ENCODE measurements around the gene PPM1J.
"Not testable (repeated sequence)": the region's sequence is repeated elsewhere in the genome, so short reads cannot be mapped to it uniquely, and the experiment has no call there.

PPM1J gene

DNA sequence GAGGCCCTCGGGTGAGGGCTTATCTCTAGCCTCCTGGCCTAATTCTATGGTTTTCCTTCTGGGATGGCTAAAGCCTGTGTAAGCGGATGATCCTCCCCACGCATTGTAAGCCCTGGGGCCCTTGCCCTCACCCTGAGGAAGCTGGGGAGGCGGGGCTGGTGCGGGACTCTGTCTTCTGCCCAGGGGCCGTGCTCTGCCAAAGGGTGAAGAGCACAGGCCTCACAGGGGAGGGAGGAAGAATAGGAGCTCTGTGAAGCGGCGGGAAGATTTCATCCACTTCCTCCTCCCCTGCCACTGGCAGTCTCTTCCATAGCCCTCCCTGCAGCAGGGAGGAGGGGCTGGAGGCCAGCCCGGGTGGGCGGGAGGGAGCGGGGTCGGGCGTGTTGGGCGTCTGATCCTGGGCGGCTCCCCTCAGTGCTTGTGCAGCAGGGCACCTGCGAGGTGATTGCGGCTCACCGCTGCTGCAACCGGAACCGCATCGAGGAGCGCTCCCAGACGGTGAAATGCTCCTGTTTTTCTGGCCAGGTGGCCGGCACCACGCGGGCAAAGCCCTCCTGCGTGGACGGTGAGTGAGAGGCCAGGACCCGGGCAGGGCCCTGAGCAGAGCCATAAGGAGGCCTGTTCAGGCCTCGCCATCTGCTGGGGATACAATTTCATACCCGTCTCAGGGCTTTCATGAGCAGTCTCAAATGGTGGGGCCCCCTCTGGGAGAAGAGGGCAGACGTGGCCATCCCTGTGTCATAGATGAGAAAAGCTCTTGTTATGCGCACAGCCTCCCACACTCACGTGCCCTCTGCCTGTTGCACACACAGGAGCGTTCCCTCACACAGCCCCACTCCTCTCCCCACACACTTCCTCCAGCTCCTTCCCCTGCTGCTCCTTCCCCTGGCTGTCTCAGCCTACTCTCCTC lies 7.7 kb upstream of the PPM1J start:
- ATAC-seq: no peak
- TF ChIP-seq ZFP30 (CRISPR knock-in tag; IDR thresholded peaks at IDR 0.05): no peak
- no peak for TF ChIP-seq ZC3H10 (CRISPR knock-in tag; IDR thresholded peaks at IDR 0.05)
- TF ChIP-seq ESRRG (CRISPR knock-in tag; IDR thresholded peaks at IDR 0.05): no peak
- TF ChIP-seq, protein P1, sequence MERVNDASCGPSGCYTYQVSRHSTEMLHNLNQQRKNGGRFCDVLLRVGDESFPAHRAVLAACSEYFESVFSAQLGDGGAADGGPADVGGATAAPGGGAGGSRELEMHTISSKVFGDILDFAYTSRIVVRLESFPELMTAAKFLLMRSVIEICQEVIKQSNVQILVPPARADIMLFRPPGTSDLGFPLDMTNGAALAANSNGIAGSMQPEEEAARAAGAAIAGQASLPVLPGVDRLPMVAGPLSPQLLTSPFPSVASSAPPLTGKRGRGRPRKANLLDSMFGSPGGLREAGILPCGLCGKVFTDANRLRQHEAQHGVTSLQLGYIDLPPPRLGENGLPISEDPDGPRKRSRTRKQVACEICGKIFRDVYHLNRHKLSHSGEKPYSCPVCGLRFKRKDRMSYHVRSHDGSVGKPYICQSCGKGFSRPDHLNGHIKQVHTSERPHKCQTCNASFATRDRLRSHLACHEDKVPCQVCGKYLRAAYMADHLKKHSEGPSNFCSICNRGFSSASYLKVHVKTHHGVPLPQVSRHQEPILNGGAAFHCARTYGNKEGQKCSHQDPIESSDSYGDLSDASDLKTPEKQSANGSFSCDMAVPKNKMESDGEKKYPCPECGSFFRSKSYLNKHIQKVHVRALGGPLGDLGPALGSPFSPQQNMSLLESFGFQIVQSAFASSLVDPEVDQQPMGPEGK (CRISPR knock-in tag; IDR thresholded peaks at IDR 0.05; ENCODE audit: borderline replicate concordance): no peak
- TF ChIP-seq SNAI2 (CRISPR knock-in tag; IDR thresholded peaks at IDR 0.05): no peak
- no peak for TF ChIP-seq TOX (CRISPR knock-in tag; IDR thresholded peaks at IDR 0.05; ENCODE audit: borderline replicate concordance)
- TF ChIP-seq, protein P2, sequence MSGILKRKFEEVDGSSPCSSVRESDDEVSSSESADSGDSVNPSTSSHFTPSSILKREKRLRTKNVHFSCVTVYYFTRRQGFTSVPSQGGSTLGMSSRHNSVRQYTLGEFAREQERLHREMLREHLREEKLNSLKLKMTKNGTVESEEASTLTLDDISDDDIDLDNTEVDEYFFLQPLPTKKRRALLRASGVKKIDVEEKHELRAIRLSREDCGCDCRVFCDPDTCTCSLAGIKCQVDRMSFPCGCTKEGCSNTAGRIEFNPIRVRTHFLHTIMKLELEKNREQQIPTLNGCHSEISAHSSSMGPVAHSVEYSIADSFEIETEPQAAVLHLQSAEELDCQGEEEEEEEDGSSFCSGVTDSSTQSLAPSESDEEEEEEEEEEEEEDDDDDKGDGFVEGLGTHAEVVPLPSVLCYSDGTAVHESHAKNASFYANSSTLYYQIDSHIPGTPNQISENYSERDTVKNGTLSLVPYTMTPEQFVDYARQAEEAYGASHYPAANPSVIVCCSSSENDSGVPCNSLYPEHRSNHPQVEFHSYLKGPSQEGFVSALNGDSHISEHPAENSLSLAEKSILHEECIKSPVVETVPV (CRISPR knock-in tag; IDR thresholded peaks at IDR 0.05): no peak
- TF ChIP-seq ZNF8 (CRISPR knock-in tag; IDR thresholded peaks at IDR 0.05): no peak
- no peak for TF ChIP-seq ZNF565 (CRISPR knock-in tag; conservative IDR thresholded peaks at IDR 0.05; ENCODE audit: low read depth)
- TF ChIP-seq ZFP3 (CRISPR knock-in tag; IDR thresholded peaks at IDR 0.05): no peak
- TF ChIP-seq, protein P3, sequence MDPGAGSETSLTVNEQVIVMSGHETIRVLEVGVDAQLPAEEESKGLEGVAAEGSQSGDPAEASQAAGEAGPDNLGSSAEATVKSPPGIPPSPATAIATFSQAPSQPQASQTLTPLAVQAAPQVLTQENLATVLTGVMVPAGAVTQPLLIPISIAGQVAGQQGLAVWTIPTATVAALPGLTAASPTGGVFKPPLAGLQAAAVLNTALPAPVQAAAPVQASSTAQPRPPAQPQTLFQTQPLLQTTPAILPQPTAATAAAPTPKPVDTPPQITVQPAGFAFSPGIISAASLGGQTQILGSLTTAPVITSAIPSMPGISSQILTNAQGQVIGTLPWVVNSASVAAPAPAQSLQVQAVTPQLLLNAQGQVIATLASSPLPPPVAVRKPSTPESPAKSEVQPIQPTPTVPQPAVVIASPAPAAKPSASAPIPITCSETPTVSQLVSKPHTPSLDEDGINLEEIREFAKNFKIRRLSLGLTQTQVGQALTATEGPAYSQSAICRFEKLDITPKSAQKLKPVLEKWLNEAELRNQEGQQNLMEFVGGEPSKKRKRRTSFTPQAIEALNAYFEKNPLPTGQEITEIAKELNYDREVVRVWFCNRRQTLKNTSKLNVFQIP (CRISPR knock-in tag; IDR thresholded peaks at IDR 0.05; ENCODE audit: borderline replicate concordance, low read depth): no peak
- TF ChIP-seq ARNTL (CRISPR knock-in tag; IDR thresholded peaks at IDR 0.05; ENCODE audit: borderline replicate concordance, low read depth): no peak
- TF ChIP-seq BACH2 (CRISPR knock-in tag; IDR thresholded peaks at IDR 0.05; ENCODE audit: borderline replicate concordance): no peak
- TF ChIP-seq TCF4 (CRISPR knock-in tag; IDR thresholded peaks at IDR 0.05; ENCODE audit: borderline replicate concordance): no peak
- no peak for TF ChIP-seq ISL1 (CRISPR knock-in tag; IDR thresholded peaks at IDR 0.05)
- TF ChIP-seq, protein P4, sequence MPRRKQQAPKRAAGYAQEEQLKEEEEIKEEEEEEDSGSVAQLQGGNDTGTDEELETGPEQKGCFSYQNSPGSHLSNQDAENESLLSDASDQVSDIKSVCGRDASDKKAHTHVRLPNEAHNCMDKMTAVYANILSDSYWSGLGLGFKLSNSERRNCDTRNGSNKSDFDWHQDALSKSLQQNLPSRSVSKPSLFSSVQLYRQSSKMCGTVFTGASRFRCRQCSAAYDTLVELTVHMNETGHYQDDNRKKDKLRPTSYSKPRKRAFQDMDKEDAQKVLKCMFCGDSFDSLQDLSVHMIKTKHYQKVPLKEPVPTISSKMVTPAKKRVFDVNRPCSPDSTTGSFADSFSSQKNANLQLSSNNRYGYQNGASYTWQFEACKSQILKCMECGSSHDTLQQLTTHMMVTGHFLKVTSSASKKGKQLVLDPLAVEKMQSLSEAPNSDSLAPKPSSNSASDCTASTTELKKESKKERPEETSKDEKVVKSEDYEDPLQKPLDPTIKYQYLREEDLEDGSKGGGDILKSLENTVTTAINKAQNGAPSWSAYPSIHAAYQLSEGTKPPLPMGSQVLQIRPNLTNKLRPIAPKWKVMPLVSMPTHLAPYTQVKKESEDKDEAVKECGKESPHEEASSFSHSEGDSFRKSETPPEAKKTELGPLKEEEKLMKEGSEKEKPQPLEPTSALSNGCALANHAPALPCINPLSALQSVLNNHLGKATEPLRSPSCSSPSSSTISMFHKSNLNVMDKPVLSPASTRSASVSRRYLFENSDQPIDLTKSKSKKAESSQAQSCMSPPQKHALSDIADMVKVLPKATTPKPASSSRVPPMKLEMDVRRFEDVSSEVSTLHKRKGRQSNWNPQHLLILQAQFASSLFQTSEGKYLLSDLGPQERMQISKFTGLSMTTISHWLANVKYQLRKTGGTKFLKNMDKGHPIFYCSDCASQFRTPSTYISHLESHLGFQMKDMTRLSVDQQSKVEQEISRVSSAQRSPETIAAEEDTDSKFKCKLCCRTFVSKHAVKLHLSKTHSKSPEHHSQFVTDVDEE (CRISPR knock-in tag; IDR thresholded peaks at IDR 0.05): no peak
- TF ChIP-seq RARB (CRISPR knock-in tag; IDR thresholded peaks at IDR 0.05): no peak
- TF ChIP-seq OSR1 (CRISPR knock-in tag; IDR thresholded peaks at IDR 0.05): no peak

DNA sequence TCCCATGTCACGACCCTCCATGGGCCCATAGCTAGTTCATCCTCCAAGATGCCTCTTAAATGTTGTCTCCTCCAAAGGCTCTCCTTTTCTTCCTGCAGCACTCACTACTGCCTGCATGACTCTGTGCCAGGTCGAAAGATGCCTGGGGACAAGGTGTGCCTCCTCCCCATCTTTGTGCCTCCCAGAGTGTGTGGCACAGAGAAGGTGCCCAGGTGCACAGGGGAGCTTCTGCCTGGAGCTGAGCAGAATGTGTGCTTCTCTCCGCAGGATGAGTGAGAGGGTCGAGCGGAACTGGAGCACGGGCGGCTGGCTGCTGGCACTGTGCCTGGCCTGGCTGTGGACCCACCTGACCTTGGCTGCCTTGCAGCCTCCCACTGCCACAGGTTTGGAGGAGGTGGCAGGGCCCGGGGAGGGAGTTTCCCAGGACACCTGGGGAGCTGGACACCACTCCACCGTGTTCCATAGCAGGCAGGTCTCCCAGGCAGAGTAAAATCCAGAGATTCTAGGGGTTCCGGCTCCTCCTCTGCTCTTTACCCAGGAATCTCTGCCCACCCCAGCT lies 6.9 kb upstream of the PPM1J start:
- ATAC-seq: no peak
- TF ChIP-seq PPARA (CRISPR knock-in tag; IDR thresholded peaks at IDR 0.05; ENCODE audit: borderline replicate concordance): no peak
- no peak for TF ChIP-seq ZC3H10 (CRISPR knock-in tag; IDR thresholded peaks at IDR 0.05)
- TF ChIP-seq BACH2 (CRISPR knock-in tag; IDR thresholded peaks at IDR 0.05; ENCODE audit: borderline replicate concordance): no peak
- TF ChIP-seq ESRRG (CRISPR knock-in tag; IDR thresholded peaks at IDR 0.05): no peak

DNA sequence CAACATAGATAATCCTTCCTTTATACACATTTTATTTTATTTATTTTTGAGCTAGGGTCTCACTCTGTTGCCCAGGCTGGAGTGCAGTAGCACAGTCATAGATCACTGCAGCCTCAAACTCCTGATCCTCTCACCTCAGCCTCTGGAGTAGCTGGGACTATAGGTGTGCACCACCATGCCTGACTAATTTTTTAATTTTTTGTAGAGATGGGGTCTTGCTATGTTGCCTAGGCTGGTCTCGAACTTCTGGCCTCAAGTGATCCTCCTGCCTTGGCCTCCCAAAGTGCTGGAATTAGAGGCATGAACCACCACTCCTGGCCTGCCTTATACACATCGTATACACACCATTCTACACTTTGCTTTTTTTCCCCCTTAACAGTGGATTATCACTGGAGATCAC lies 6.2 kb upstream of the PPM1J start:
- not testable (repeated sequence) for ATAC-seq

DNA sequence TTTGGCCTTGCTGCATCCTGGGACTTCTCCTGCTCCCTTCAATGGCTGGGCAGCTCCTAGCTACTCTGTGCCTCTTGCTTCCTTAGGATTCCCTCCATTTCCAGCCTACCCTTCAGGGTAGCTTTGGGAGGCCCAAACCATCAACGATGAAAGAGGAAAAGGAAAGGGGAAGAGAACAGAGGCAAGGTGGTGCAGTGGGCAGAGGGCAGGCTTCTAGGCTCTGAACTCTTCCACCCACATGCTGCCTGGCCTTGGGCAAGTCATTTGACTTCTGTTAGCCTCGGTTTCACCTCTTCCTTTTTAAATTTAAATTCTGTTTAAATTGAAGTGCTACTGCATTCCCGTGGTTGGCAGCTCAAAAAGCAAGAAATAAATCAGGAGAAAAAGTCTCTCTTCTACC lies 5.7 kb upstream of the PPM1J start:
- no peak for ATAC-seq
- TF ChIP-seq, protein P5, sequence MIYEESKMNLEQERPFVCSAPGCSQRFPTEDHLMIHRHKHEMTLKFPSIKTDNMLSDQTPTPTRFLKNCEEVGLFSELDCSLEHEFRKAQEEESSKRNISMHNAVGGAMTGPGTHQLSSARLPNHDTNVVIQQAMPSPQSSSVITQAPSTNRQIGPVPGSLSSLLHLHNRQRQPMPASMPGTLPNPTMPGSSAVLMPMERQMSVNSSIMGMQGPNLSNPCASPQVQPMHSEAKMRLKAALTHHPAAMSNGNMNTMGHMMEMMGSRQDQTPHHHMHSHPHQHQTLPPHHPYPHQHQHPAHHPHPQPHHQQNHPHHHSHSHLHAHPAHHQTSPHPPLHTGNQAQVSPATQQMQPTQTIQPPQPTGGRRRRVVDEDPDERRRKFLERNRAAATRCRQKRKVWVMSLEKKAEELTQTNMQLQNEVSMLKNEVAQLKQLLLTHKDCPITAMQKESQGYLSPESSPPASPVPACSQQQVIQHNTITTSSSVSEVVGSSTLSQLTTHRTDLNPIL (CRISPR knock-in tag; IDR thresholded peaks at IDR 0.05; ENCODE audit: low read depth): no peak
- TF ChIP-seq RARB (CRISPR knock-in tag; IDR thresholded peaks at IDR 0.05) (no peak), ZNF8 (CRISPR knock-in tag; IDR thresholded peaks at IDR 0.05) (no peak), ESRRG (CRISPR knock-in tag; IDR thresholded peaks at IDR 0.05) (no peak), TCF4 (CRISPR knock-in tag; IDR thresholded peaks at IDR 0.05; ENCODE audit: borderline replicate concordance) (no peak), SNAI2 (CRISPR knock-in tag; IDR thresholded peaks at IDR 0.05) (no peak), ZFP3 (CRISPR knock-in tag; IDR thresholded peaks at IDR 0.05) (no peak), BACH2 (CRISPR knock-in tag; IDR thresholded peaks at IDR 0.05; ENCODE audit: borderline replicate concordance) (no peak), ZC3H10 (CRISPR knock-in tag; IDR thresholded peaks at IDR 0.05) (no peak)
- TF ChIP-seq, protein P4 (CRISPR knock-in tag; IDR thresholded peaks at IDR 0.05): no peak

Measured in SK-N-SH treated with all-trans-retinoic acid at 6 μM for 48 hours (cell line).